Neutrophil (primary cell): ENCODE measurements around the gene OSBPL7.

ENCODE experiments used
- H3K27ac ChIP-seq: fragments of 200-600 bp; sonication (generic); 2 replicates; pipeline ENCODE4 v1.5.1; 2016; ENCODE audit warnings: mild to moderate bottlenecking, moderate library complexity
- H3K27me3 ChIP-seq: fragments of 200-600 bp; sonication (generic); 2 replicates; pipeline ENCODE4 v1.6.0; 2016; ENCODE audit warnings: mild to moderate bottlenecking
- H3K36me3 ChIP-seq: fragments of 200-600 bp; sonication (generic); 2 replicates; pipeline ENCODE4 v1.5.1; 2017
- H3K4me1 ChIP-seq, 2 experiments: fragments of 200-600 bp in 1 of 2; sonication (generic) in 1 of 2; 1 replicate in 1 of 2; 2 replicates in 1 of 2; pipeline versions ENCODE4 v1.5.1 to v1.6.1; 2013 to 2016; ENCODE audit warnings: low read depth in 1 of 2, low read length in 1 of 2, mild to moderate bottlenecking in 1 of 2, moderate library complexity in 1 of 2; ENCODE audit not compliant: control insufficient read depth in 1 of 2, insufficient read depth in 1 of 2
- H3K4me3 ChIP-seq, 2 experiments: fragments of 200-600 bp in 1 of 2; sonication (generic) in 1 of 2; 1 replicate in 1 of 2; 2 replicates in 1 of 2; pipeline ENCODE4 v1.5.1; 2013 to 2016; ENCODE audit warnings: low read depth in 1 of 2, low read length in 1 of 2, mild to moderate bottlenecking in 1 of 2, moderate library complexity in 1 of 2
- H3K9me3 ChIP-seq: fragments of 200-600 bp; sonication (generic); 2 replicates; pipeline ENCODE4 v1.5.1; 2016
- CTCF ChIP-seq: fragments of 200-600 bp; sonication (generic); IDR thresholded peaks from 2 replicates; pipeline ENCODE4 v1.5.1; 2016; ENCODE audit warnings: antibody characterized with exemption

The OSBPL7 gene

GRCh38 chr17:47802341-47803022 lies 19.1 kb downstream of the OSBPL7 start:
- peaks cover 10% of the 10 kb centered on the region for H3K36me3 ChIP-seq
- no peak overlapping the region for H3K27ac ChIP-seq
- no peaks in the 10 kb centered on the region for H3K9me3 ChIP-seq
- H3K4me1 ChIP-seq = no peaks in the 10 kb centered on the region
- no peak overlapping the region for H3K4me3 ChIP-seq
- TF ChIP-seq CTCF = no peak
- H3K27me3 ChIP-seq = peaks cover 32% of the 10 kb centered on the region

GRCh38 chr17:47801906-47802305 lies 19.7 kb downstream of the OSBPL7 start:
- Histone ChIP-seq H3K4me1 (no peaks in the 10 kb centered on the region), H3K36me3 (peaks cover 4% of the 10 kb centered on the region), H3K27ac (no peak overlapping the region), H3K27me3 (peaks cover 37% of the 10 kb centered on the region), H3K9me3 (no peaks in the 10 kb centered on the region), H3K4me3 (no peak overlapping the region)
- TF ChIP-seq CTCF = no peak

GRCh38 chr17:47801176-47801765 lies 20.3 kb downstream of the OSBPL7 start:
- Histone ChIP-seq H3K4me1 (no peaks in the 10 kb centered on the region), H3K4me3 (no peak overlapping the region), H3K27ac (no peak overlapping the region), H3K27me3 (peaks cover 43% of the 10 kb centered on the region), H3K36me3 (no peaks in the 10 kb centered on the region), H3K9me3 (no peaks in the 10 kb centered on the region)
- TF ChIP-seq CTCF = no peak

GRCh38 chr17:47800686-47801085 lies 20.9 kb downstream of the OSBPL7 start:
- H3K36me3 ChIP-seq = no peaks in the 10 kb centered on the region
- no peak for TF ChIP-seq CTCF

GRCh38 chr17:47797797-47798196 lies 23.8 kb downstream of the OSBPL7 start:
- Histone ChIP-seq H3K36me3 (no peaks in the 10 kb centered on the region), H3K4me1 (no peaks in the 10 kb centered on the region), H3K27ac (no peak overlapping the region), H3K4me3 (no peak overlapping the region), H3K9me3 (no peaks in the 10 kb centered on the region), H3K27me3 (peaks cover 72% of the 10 kb centered on the region)
- no peak for TF ChIP-seq CTCF

More at GRCh38 chr17:47800686-47801085, 20.9 kb downstream of the OSBPL7 start:
- Histone ChIP-seq H3K27ac (no peak overlapping the region), H3K27me3 (peaks cover 48% of the 10 kb centered on the region), H3K4me3 (no peak overlapping the region), H3K4me1 (no peaks in the 10 kb centered on the region), H3K9me3 (no peaks in the 10 kb centered on the region)
